ENCODE data around the gene GADD45B. TPM values are rescaled to one million over a fixed set of nuclear protein-coding genes. Genes with fewer than 3 reads are reported as not detected.
"Not testable (repeated sequence)": the region's sequence is repeated elsewhere in the genome, so short reads cannot be mapped to it uniquely, and the experiment has no call there.

GADD45B gene
- total and polyA plus RNA-seq, 4 experiments from 2014 or later: 44.9 to 94.4 (median 88.3) TPM

GRCh38 chr19:2454962-2455850 is 20.7 kb upstream of the GADD45B start:
- H3K9me3 ChIP-seq (ENCODE audit: control insufficient read depth in 1 of 2, low read length in 2 of 2): no peaks in the 10 kb centered on the region
- Mint-ChIP-seq H3K27ac (peak overlapping the region; percentile 53 to 91 (median 82)), H3K9me3 (no peaks in the 10 kb centered on the region), H3K4me3 (peak overlapping the region; percentile 75 to 92 (median 82)), H3K27me3 (no peaks in the 10 kb centered on the region), H3K36me3 (no peaks in the 10 kb centered on the region), H3K4me1 (peaks cover 6 to 23% (median 13%) of the 10 kb centered on the region in 4 donors)
- no peak for DNase-seq
- H3K4me3 ChIP-seq (ENCODE audit: low read length in 2 of 2): peak overlapping the region in 1 of 2 donors; percentile 70
- H3K36me3 ChIP-seq (ENCODE audit: insufficient read depth, low read length): no peaks in the 10 kb centered on the region
- ChIA-PET POLR2A (ENCODE audit: partially characterized antibody) (interaction anchor here (1.1 to 5.1 kb wide), 5 partner anchors 21 to 219 kb away, joined by 3 to 45 read pairs (median 6); partner anchors contain the start of genes GADD45B and TIMM13), CTCF (ENCODE audit: partially characterized antibody) (interaction anchor here (2.1 kb wide), 1 partner anchor 156 kb away, joined by 6 read pairs; no protein-coding TSS in a partner anchor)
- peak overlapping the region; percentile 87 for H3K27ac ChIP-seq (ENCODE audit: low read depth, low read length)
- peaks cover 24% of the 10 kb centered on the region for H3K4me1 ChIP-seq (ENCODE audit: insufficient read depth, low read length)
- intact Hi-C loops (cut with micrococcal nuclease): no loop called here
- H3K27me3 ChIP-seq (ENCODE audit: insufficient read depth, low read length): no peaks in the 10 kb centered on the region

- ChIA-PET POLR2A (ENCODE audit: partially characterized antibody) (interaction anchor here (0.6 to 5.1 kb wide), 10 partner anchors 20 to 220 kb away, joined by 3 to 45 read pairs (median 4); partner anchors contain the start of genes GADD45B and TIMM13), CTCF (ENCODE audit: partially characterized antibody) (interaction anchor here (1.1 to 1.9 kb wide), 2 partner anchors 155 to 158 kb away, joined by 5 to 6 read pairs; no protein-coding TSS in a partner anchor)
These were observed 19.9 kb upstream of the GADD45B start for GRCh38 chr19:2455851-2456570.

GRCh38 chr19:2457394-2458037 is 18.4 kb upstream of the GADD45B start:
- Histone ChIP-seq H3K27ac (ENCODE audit: low read depth, low read length) (peak overlapping the region; percentile 66), H3K4me1 (ENCODE audit: insufficient read depth, low read length) (peaks cover 28% of the 10 kb centered on the region), H3K27me3 (ENCODE audit: insufficient read depth, low read length) (no peaks in the 10 kb centered on the region), H3K36me3 (ENCODE audit: insufficient read depth, low read length) (no peaks in the 10 kb centered on the region), H3K4me3 (ENCODE audit: low read length in 2 of 2) (peak overlapping the region in 1 of 2 donors; percentile 19), H3K9me3 (ENCODE audit: control insufficient read depth in 1 of 2, low read length in 2 of 2) (no peaks in the 10 kb centered on the region)
- DNase-seq: no peak
- ChIA-PET CTCF (ENCODE audit: partially characterized antibody) (interaction anchor here (0.9 to 1.9 kb wide), 3 partner anchors 154 to 191 kb away, joined by 5 to 8 read pairs (median 6); no protein-coding TSS in a partner anchor), POLR2A (ENCODE audit: partially characterized antibody) (interaction anchor here (0.7 to 5.1 kb wide), 10 partner anchors 18 to 199 kb away, joined by 3 to 45 read pairs (median 4); partner anchors contain the start of genes GADD45B and TIMM13)
- H3K27ac Mint-ChIP-seq: peak overlapping the region in 6 of 7 donors; percentile 93 to 96 (median 94)
- H3K4me3 Mint-ChIP-seq: peak overlapping the region in 6 of 8 donors; percentile 80 to 90 (median 84)
- no peaks in the 10 kb centered on the region for H3K36me3 Mint-ChIP-seq
- H3K9me3 Mint-ChIP-seq: no peaks in the 10 kb centered on the region
- peaks cover 8 to 23% (median 18%) of the 10 kb centered on the region in 4 donors for H3K4me1 Mint-ChIP-seq
- no peaks in the 10 kb centered on the region for H3K27me3 Mint-ChIP-seq
- intact Hi-C loops (cut with micrococcal nuclease): loop anchor here (1.0 to 2.0 kb wide), 2 partner anchors 17 to 30 kb away; partner anchors contain the start of gene TIMM13

More at GRCh38 chr19:2455851-2456570, 19.9 kb upstream of the GADD45B start:
- H3K4me3 Mint-ChIP-seq: peak overlapping the region; percentile 79 to 92 (median 86)
- Histone ChIP-seq H3K27ac (ENCODE audit: low read depth, low read length) (peak overlapping the region; percentile 87), H3K9me3 (ENCODE audit: control insufficient read depth in 1 of 2, low read length in 2 of 2) (no peaks in the 10 kb centered on the region), H3K27me3 (ENCODE audit: insufficient read depth, low read length) (no peaks in the 10 kb centered on the region), H3K4me1 (ENCODE audit: insufficient read depth, low read length) (peaks cover 24% of the 10 kb centered on the region), H3K36me3 (ENCODE audit: insufficient read depth, low read length) (no peaks in the 10 kb centered on the region), H3K4me3 (ENCODE audit: low read length in 2 of 2) (peak overlapping the region; percentile 34 to 70)
- DNase-seq: peak in 4 of 5 donors; percentile 18 to 79 (median 34)
- H3K9me3 Mint-ChIP-seq: no peaks in the 10 kb centered on the region
- H3K27me3 Mint-ChIP-seq: no peaks in the 10 kb centered on the region
- H3K4me1 Mint-ChIP-seq: peaks cover 6 to 23% (median 13%) of the 10 kb centered on the region in 4 donors
- H3K27ac Mint-ChIP-seq: peak overlapping the region; percentile 76 to 95 (median 87)
- no peaks in the 10 kb centered on the region for H3K36me3 Mint-ChIP-seq
- intact Hi-C loops (cut with micrococcal nuclease): loop anchor here (2.0 kb wide), 1 partner anchor 19 kb away; no protein-coding TSS in a partner anchor

- peak overlapping the region in 1 of 8 donors; percentile 30 for H3K4me3 Mint-ChIP-seq
- no peaks in the 10 kb centered on the region for H3K9me3 ChIP-seq (ENCODE audit: control insufficient read depth in 1 of 2, low read length in 2 of 2)
- no peak for DNase-seq
- peaks cover 28% of the 10 kb centered on the region for H3K4me1 ChIP-seq (ENCODE audit: insufficient read depth, low read length)
- intact Hi-C loops (cut with micrococcal nuclease): no loop called here
- no peak overlapping the region for H3K27ac ChIP-seq (ENCODE audit: low read depth, low read length)
- peaks cover 8 to 23% (median 18%) of the 10 kb centered on the region in 4 donors for H3K4me1 Mint-ChIP-seq
- POLR2A ChIA-PET (ENCODE audit: partially characterized antibody): interaction anchor here (1.5 to 5.1 kb wide), 2 partner anchors 18 to 31 kb away, joined by 5 to 30 read pairs; partner anchors contain the start of genes GADD45B and TIMM13
- H3K36me3 ChIP-seq (ENCODE audit: insufficient read depth, low read length): no peaks in the 10 kb centered on the region
- H3K36me3 Mint-ChIP-seq: no peaks in the 10 kb centered on the region
- H3K27me3 ChIP-seq (ENCODE audit: insufficient read depth, low read length): no peaks in the 10 kb centered on the region
- H3K27ac Mint-ChIP-seq: peak overlapping the region in 2 of 7 donors; percentile 4 to 55
- CTCF ChIA-PET (ENCODE audit: partially characterized antibody): interaction anchor here (1.9 kb wide), 1 partner anchor 153 kb away, joined by 5 read pairs; no protein-coding TSS in a partner anchor
- no peaks in the 10 kb centered on the region for H3K27me3 Mint-ChIP-seq
- H3K4me3 ChIP-seq (ENCODE audit: low read length in 2 of 2): no peak overlapping the region
- H3K9me3 Mint-ChIP-seq: no peaks in the 10 kb centered on the region
These were observed 17.9 kb upstream of the GADD45B start for GRCh38 chr19:2458054-2458453.

- CTCF ChIA-PET (ENCODE audit: partially characterized antibody); H3K27ac ChIP-seq (ENCODE audit: low read depth, low read length); intact Hi-C loops (cut with micrococcal nuclease); H3K9me3 Mint-ChIP-seq; H3K27me3 Mint-ChIP-seq; H3K27me3 ChIP-seq (ENCODE audit: insufficient read depth, low read length); H3K4me3 Mint-ChIP-seq; DNase-seq; H3K4me3 ChIP-seq (ENCODE audit: low read length in 2 of 2); H3K36me3 ChIP-seq (ENCODE audit: insufficient read depth, low read length); H3K27ac Mint-ChIP-seq; H3K36me3 Mint-ChIP-seq; H3K9me3 ChIP-seq (ENCODE audit: control insufficient read depth in 1 of 2, low read length in 2 of 2): not testable (repeated sequence)
- POLR2A ChIA-PET (ENCODE audit: partially characterized antibody): interaction anchor here (0.7 to 1.5 kb wide), 2 partner anchors 17 to 282 kb away, joined by 3 to 5 read pairs; partner anchors contain the start of gene GADD45B
- H3K4me1 ChIP-seq (ENCODE audit: insufficient read depth, low read length): peaks cover 28% of the 10 kb centered on the region
- H3K4me1 Mint-ChIP-seq: peaks cover 8 to 23% (median 18%) of the 10 kb centered on the region in 4 donors
These were observed 17.2 kb upstream of the GADD45B start for GRCh38 chr19:2458776-2459175.

- intact Hi-C loops (cut with micrococcal nuclease): no loop called here
- peaks cover 20% of the 10 kb centered on the region for H3K4me1 ChIP-seq (ENCODE audit: insufficient read depth, low read length)
- no peaks in the 10 kb centered on the region for H3K27me3 ChIP-seq (ENCODE audit: insufficient read depth, low read length)
- H3K27ac ChIP-seq (ENCODE audit: low read depth, low read length): no peak overlapping the region
- no peaks in the 10 kb centered on the region for H3K36me3 ChIP-seq (ENCODE audit: insufficient read depth, low read length)
- H3K4me3 Mint-ChIP-seq: peak overlapping the region in 5 of 8 donors; percentile 11 to 69 (median 26)
- no peak overlapping the region for H3K4me3 ChIP-seq (ENCODE audit: low read length in 2 of 2)
- no peaks in the 10 kb centered on the region for H3K9me3 ChIP-seq (ENCODE audit: control insufficient read depth in 1 of 2, low read length in 2 of 2)
- no peaks in the 10 kb centered on the region for H3K36me3 Mint-ChIP-seq
- no peaks in the 10 kb centered on the region for H3K9me3 Mint-ChIP-seq
- no peaks in the 10 kb centered on the region for H3K27me3 Mint-ChIP-seq
- DNase-seq: no peak
- ChIA-PET CTCF (ENCODE audit: partially characterized antibody) (interaction anchor here (0.6 kb wide), 1 partner anchor 69 kb away, joined by 3 read pairs; no protein-coding TSS in a partner anchor), POLR2A (ENCODE audit: partially characterized antibody) (interaction anchor here (0.6 kb wide), 1 partner anchor 1261 kb away, joined by 3 read pairs; no protein-coding TSS in a partner anchor)
- H3K4me1 Mint-ChIP-seq: peaks cover 4 to 16% (median 13%) of the 10 kb centered on the region in 4 donors
- peak overlapping the region in 2 of 7 donors; percentile 38 to 79 for H3K27ac Mint-ChIP-seq
These were observed 15.7 kb upstream of the GADD45B start for GRCh38 chr19:2460245-2460644.

Data from CD4-positive, alpha-beta memory T cell (primary cell).